MM.1S (cell line): ENCODE results near the gene ARL5B.

ENCODE experiments used
- EZH2 ChIP-seq: fragments of 300-600 bp; sonication (generic); optimal IDR thresholded peaks from 2 replicates; pipeline ENCODE3; 2017; ENCODE audit warnings: low read depth, mild to moderate bottlenecking, antibody characterized with exemption, low read length, mixed read lengths
- TF ChIP-seq, protein P1 (sequence below): fragments of 300-600 bp; sonication (generic); IDR thresholded peaks from 2 replicates; pipeline ENCODE4 v1.5.1; 2016; ENCODE audit warnings: antibody characterized with exemption, low read length, mixed read lengths

GRCh38 chr10:18687195-18687594 is 28.0 kb downstream of the ARL5B start:
- TF ChIP-seq, protein P1, sequence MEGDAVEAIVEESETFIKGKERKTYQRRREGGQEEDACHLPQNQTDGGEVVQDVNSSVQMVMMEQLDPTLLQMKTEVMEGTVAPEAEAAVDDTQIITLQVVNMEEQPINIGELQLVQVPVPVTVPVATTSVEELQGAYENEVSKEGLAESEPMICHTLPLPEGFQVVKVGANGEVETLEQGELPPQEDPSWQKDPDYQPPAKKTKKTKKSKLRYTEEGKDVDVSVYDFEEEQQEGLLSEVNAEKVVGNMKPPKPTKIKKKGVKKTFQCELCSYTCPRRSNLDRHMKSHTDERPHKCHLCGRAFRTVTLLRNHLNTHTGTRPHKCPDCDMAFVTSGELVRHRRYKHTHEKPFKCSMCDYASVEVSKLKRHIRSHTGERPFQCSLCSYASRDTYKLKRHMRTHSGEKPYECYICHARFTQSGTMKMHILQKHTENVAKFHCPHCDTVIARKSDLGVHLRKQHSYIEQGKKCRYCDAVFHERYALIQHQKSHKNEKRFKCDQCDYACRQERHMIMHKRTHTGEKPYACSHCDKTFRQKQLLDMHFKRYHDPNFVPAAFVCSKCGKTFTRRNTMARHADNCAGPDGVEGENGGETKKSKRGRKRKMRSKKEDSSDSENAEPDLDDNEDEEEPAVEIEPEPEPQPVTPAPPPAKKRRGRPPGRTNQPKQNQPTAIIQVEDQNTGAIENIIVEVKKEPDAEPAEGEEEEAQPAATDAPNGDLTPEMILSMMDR, result no peak
- no peak for TF ChIP-seq EZH2
